Sigmoid colon (tissue), 7 donors: ENCODE results near the gene ZFAND3. TPM values are rescaled to one million over a fixed set of nuclear protein-coding genes. Genes with fewer than 3 reads are reported as not detected.
"Not testable (repeated sequence)": the region's sequence is repeated elsewhere in the genome, so short reads cannot be mapped to it uniquely, and the experiment has no call there.

ENCODE experiments used
- DNase-seq: peaks from one replicate; pipeline ENCODE4 v3.0.0-alpha.2; 2019
- H3K27ac ChIP-seq, 4 donors: fragments of 200-600 bp; sonication (generic); one replicate each; pipeline ENCODE4 v1.5.1; 2016 to 2019; ENCODE audit warnings: mild to moderate bottlenecking in 1 of 4
- H3K27me3 ChIP-seq, 3 donors: fragments of 200-600 bp; sonication (generic); one replicate each; pipeline ENCODE4 v1.5.1; 2019; ENCODE audit warnings: mild to moderate bottlenecking in 1 of 3
- H3K36me3 ChIP-seq, 4 donors: fragments of 200-600 bp; sonication (generic); one replicate each; pipeline ENCODE4 v1.5.1; 2016 to 2019
- H3K4me1 ChIP-seq, 4 donors: fragments of 200-600 bp; sonication (generic); one replicate each; pipeline ENCODE4 v1.5.1; 2017 to 2019
- H3K4me3 ChIP-seq, 4 donors: fragments of 200-600 bp; sonication (generic); one replicate each; pipeline ENCODE4 v1.5.1; 2017 to 2019; ENCODE audit warnings: mild to moderate bottlenecking in 2 of 4, moderate library complexity in 1 of 4
- H3K9me3 ChIP-seq, 4 donors: fragments of 200-600 bp in 3 of 4; sonication (generic) in 3 of 4; one replicate each; pipeline versions ENCODE4 v1.5.1 to v1.6.1; 2013 to 2019
- EP300 ChIP-seq, 4 donors: sonication (generic); formaldehyde crosslinking; IDR thresholded peaks; one replicate each; pipeline ENCODE4 v1.6.1; 2017; ENCODE audit warnings: antibody characterized with exemption in 4 of 4
- POLR2A ChIP-seq, 2 donors: fragments of 450-650 bp; IDR thresholded peaks; one replicate each; pipeline ENCODE4 v1.6.1; 2016; ENCODE audit warnings: antibody characterized with exemption in 2 of 2, mild to moderate bottlenecking in 2 of 2, moderate library complexity in 2 of 2
- POLR2AphosphoS5 ChIP-seq, 4 donors: sonication (generic); formaldehyde crosslinking; IDR thresholded peaks; one replicate each; pipeline ENCODE4 v1.6.1; 2017; ENCODE audit warnings: antibody characterized with exemption in 4 of 4
- WGBS, 2 donors: extraction: QIAGEN DNeasy Blood & Tissue Kit; methylation state at CpG; one replicate each; pipeline ENCODE4 v1.1.7; 2013; 5-methylcytosine and 5-hydroxymethylcytosine counted together
- intact Hi-C: fragments of 100-400 bp; cut with DNase I; formaldehyde crosslinking; loops from one replicate; pipeline ENCODE4 v1.15.1; 2023
- polyA plus RNA-seq, 3 donors: library from polyadenylated mRNA; stranded (reverse); fragments of 200-250 nt; gene quantifications; one replicate each; pipeline ENCODE4 v1.2.3, GENCODE V29; 2013
- total RNA-seq, 4 donors: library from RNA; depleted of rRNA; stranded (reverse); fragments of >200 nt; gene quantifications; one replicate each; pipeline ENCODE4 v1.1.0, GENCODE V29; 2016
- TF ChIP-seq, protein P1 (sequence below), 4 experiments: fragments of 450-650 bp in 3 of 4; fragments of 200-600 bp in 1 of 4; IDR thresholded peaks; one replicate each; pipeline ENCODE4 v1.5.1; 2016 to 2019; ENCODE audit warnings: antibody characterized with exemption in 4 of 4, mild to moderate bottlenecking in 3 of 4, moderate library complexity in 2 of 4
- donor health status: healthy with polysubstance abuse.
- donor health status: Bipolar disorder and iron deficiency.
- donor health status: healthy.

Gene ZFAND3
- total and polyA plus RNA-seq, 7 donors, result 32.4 to 54.8 (median 39.0) TPM

GRCh38 chr6:38047562-38047961 is 228.0 kb downstream of the ZFAND3 start:
- no peak overlapping the region for H3K4me3 ChIP-seq
- no peak for DNase-seq
- no peaks in the 10 kb centered on the region for H3K36me3 ChIP-seq
- 32 to 73% methylated on average over 4 of the region's 4 CpGs for WGBS, 2 donors
- no peak overlapping the region for H3K27ac ChIP-seq
- TF ChIP-seq, protein P1, sequence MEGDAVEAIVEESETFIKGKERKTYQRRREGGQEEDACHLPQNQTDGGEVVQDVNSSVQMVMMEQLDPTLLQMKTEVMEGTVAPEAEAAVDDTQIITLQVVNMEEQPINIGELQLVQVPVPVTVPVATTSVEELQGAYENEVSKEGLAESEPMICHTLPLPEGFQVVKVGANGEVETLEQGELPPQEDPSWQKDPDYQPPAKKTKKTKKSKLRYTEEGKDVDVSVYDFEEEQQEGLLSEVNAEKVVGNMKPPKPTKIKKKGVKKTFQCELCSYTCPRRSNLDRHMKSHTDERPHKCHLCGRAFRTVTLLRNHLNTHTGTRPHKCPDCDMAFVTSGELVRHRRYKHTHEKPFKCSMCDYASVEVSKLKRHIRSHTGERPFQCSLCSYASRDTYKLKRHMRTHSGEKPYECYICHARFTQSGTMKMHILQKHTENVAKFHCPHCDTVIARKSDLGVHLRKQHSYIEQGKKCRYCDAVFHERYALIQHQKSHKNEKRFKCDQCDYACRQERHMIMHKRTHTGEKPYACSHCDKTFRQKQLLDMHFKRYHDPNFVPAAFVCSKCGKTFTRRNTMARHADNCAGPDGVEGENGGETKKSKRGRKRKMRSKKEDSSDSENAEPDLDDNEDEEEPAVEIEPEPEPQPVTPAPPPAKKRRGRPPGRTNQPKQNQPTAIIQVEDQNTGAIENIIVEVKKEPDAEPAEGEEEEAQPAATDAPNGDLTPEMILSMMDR (IDR thresholded peaks at IDR 0.05), result no peak
- TF ChIP-seq POLR2AphosphoS5 (IDR thresholded peaks at IDR 0.05) (no peak), POLR2A (IDR thresholded peaks at IDR 0.05) (no peak), EP300 (IDR thresholded peaks at IDR 0.05) (no peak)
- H3K27me3 ChIP-seq, result no peaks in the 10 kb centered on the region
- H3K9me3 ChIP-seq, result no peaks in the 10 kb centered on the region
- peaks cover 0 to 6% (median 2%) of the 10 kb centered on the region in 4 donors for H3K4me1 ChIP-seq
- intact Hi-C loops, result no loop called here

DNA sequence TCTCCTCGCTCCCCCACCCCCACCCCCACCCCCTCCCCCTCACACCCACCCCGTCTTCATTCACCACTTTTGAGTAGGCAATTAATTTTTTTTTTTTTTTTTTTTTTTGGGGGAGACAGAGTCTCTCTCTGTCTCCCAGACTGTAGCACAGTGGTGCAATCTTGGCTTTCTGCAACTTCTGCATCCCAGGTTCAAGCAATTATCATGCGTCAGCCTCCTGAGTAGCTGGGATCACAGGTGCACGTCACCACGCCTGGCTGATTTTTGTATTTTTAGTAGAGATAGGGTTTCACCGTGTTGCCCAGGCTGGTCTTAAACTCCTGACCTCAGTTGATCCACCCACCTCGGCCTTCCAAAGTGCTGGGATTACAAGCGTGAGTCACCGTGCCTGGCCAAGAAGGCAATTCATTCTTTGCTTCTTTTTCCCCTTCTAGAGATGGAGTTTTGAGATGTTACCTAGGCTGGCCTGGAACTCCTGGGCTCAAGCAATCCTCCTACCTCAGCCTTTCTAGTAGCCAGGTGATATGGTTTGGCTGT is 230.4 kb downstream of the ZFAND3 start:
- H3K9me3 ChIP-seq, H3K36me3 ChIP-seq, intact Hi-C loops, H3K27me3 ChIP-seq, H3K27ac ChIP-seq, DNase-seq, H3K4me3 ChIP-seq: not testable (repeated sequence)
- 92 to 94% methylated on average over 9 of the region's 9 CpGs for WGBS, 2 donors
- H3K4me1 ChIP-seq, result peaks cover 0 to 11% (median 3%) of the 10 kb centered on the region in 4 donors

DNA sequence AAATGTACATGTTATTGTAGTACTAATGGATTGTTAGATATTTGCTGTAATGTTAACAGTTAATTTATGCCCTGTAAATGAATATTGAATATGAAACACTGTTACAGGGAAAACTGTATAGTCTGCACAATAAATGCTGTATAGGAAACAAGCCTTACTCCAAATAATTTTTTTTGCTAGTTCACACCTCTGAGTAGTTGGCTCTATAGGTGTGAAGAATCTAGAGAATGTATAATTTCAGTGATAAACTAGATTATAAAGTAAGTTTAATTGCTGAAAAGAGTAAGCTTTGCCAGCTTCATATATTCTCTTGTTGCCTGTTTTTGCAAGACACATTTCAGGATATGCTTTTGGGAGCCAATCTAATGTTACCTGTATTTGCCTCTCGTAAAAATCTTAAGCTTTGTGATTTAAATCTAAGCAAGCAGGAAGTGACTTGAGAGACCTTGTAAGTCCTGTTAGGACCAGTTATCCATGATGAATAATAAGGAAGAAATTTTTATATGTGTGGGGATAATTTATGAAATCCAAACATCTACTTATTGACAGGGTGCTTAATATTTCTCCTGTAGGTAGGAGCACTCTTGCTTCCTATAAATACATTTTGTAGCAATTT is 232.4 kb downstream of the ZFAND3 start:
- 40 to 77% methylated on average over 1 of the region's 1 CpG for WGBS, 2 donors
- H3K4me1 ChIP-seq, result peaks cover 0 to 25% (median 11%) of the 10 kb centered on the region in 4 donors
- intact Hi-C loops, result no loop called here
- no peak for DNase-seq
- TF ChIP-seq POLR2AphosphoS5 (IDR thresholded peaks at IDR 0.05) (no peak), EP300 (IDR thresholded peaks at IDR 0.05) (no peak), POLR2A (IDR thresholded peaks at IDR 0.05) (no peak)
- TF ChIP-seq, protein P1 (IDR thresholded peaks at IDR 0.05), result no peak
- no peaks in the 10 kb centered on the region for H3K27me3 ChIP-seq
- H3K4me3 ChIP-seq, result no peak overlapping the region
- H3K36me3 ChIP-seq, result no peaks in the 10 kb centered on the region
- H3K9me3 ChIP-seq, result no peaks in the 10 kb centered on the region
- H3K27ac ChIP-seq, result no peak overlapping the region

GRCh38 chr6:38054527-38055202 is 235.1 kb downstream of the ZFAND3 start:
- 95% methylated on average over 4 of the region's 4 CpGs for WGBS, 2 donors
- Histone ChIP-seq H3K4me3 (no peak overlapping the region), H3K4me1 (peaks cover 0 to 33% (median 16%) of the 10 kb centered on the region in 4 donors), H3K36me3 (no peaks in the 10 kb centered on the region), H3K9me3 (no peaks in the 10 kb centered on the region), H3K27me3 (no peaks in the 10 kb centered on the region), H3K27ac (no peak overlapping the region)
- DNase-seq, result no peak
- intact Hi-C loops, result no loop called here
- no peak for TF ChIP-seq POLR2AphosphoS5 (IDR thresholded peaks at IDR 0.05)
- TF ChIP-seq, protein P1 (IDR thresholded peaks at IDR 0.05), result no peak
- TF ChIP-seq EP300 (IDR thresholded peaks at IDR 0.05), result no peak
- no peak for TF ChIP-seq POLR2A (IDR thresholded peaks at IDR 0.05)

GRCh38 chr6:38055203-38055589 is 235.7 kb downstream of the ZFAND3 start:
- Histone ChIP-seq H3K9me3 (no peaks in the 10 kb centered on the region), H3K27ac (no peak overlapping the region), H3K4me1 (peaks cover 0 to 33% (median 16%) of the 10 kb centered on the region in 4 donors), H3K4me3 (no peak overlapping the region), H3K27me3 (no peaks in the 10 kb centered on the region), H3K36me3 (no peaks in the 10 kb centered on the region)
- TF ChIP-seq POLR2AphosphoS5 (IDR thresholded peaks at IDR 0.05), result no peak
- TF ChIP-seq EP300 (IDR thresholded peaks at IDR 0.05), result no peak
- no peak for TF ChIP-seq POLR2A (IDR thresholded peaks at IDR 0.05)
- TF ChIP-seq, protein P1 (IDR thresholded peaks at IDR 0.05), result no peak
- DNase-seq, result no peak
- intact Hi-C loops, result no loop called here
- WGBS, 2 donors, result 95 to 98% methylated on average over 1 of the region's 1 CpG
